ENCODE results near the gene CNTN4. TPM values are rescaled to one million over a fixed set of nuclear protein-coding genes. Genes with fewer than 3 reads are reported as not detected.
A peak's percentile ranks its signal among the peaks of the same experiment; 100 is the strongest.

Gene CNTN4
- total and polyA plus RNA-seq, 4 donors, result 1.5 to 30.7 (median 5.7) TPM

GRCh38 chr3:2897821-2898220 lies 799.2 kb downstream of the CNTN4 start:
- Histone ChIP-seq H3K4me1 (ENCODE audit: control insufficient read depth in 5 of 5, insufficient read depth in 5 of 5, low read length in 5 of 5) (no peaks in the 10 kb centered on the region), H3K9me3 (ENCODE audit: control insufficient read depth in 4 of 4, insufficient read depth in 3 of 4, low read length in 3 of 4) (no peaks in the 10 kb centered on the region), H3K27ac (ENCODE audit: low read depth in 1 of 2, low read length in 1 of 2) (no peak overlapping the region), H3K9ac (ENCODE audit: insufficient read depth in 1 of 2, low read length in 2 of 2) (no peak overlapping the region), H3K27me3 (ENCODE audit: control insufficient read depth in 3 of 3, insufficient read depth in 3 of 3, low read length in 2 of 3) (no peaks in the 10 kb centered on the region), H3K4me3 (no peak overlapping the region), H3K36me3 (ENCODE audit: control insufficient read depth in 4 of 4, insufficient read depth in 4 of 4, low read length in 4 of 4) (no peaks in the 10 kb centered on the region)
- no peak for DNase-seq
- WGBS, 2 donors, result 59 to 63% methylated on average over 4 of the region's 4 CpGs
- ATAC-seq (ENCODE audit: insufficient read depth, low FRiP score), result peak; percentile 34
- TF ChIP-seq CTCF (IDR thresholded peaks at IDR 0.05; ENCODE audit: control extremely low read depth, extremely low read depth), result no peak

DNA sequence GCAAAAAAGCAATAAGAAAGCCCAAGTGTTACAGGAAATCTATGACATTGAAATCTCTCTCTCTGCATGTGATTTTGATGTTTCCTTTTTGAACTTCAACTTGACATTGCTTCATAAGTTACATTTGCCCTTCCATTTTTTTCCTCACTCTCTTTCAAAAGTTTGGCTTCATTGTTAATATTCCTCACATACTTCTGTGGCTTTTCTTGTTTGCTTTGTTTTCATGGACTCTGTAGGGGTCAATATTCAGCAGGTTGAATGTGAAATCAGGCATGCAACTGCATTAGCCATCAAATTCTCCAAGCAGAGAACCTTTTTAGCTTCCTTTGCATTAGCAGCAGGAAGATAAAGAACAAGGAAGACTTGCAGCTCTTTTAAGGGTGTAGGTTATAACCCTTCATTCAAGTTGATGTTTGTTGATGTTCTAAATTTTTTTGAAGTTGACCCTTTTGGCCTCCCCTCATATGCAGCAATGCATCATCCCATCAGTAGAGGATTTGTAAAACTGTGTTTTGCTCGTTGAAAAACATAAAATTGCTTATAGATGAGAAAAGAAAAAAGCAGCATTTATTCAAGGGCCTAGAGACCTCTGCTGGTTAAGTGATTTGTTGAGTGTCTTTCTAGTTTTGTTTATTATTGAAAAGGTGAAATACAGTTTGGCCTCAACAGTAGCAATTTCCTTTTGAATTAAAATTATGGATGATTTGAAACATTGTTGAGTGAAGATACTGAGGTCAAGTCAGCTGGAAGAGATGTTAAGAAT lies 800.1 kb downstream of the CNTN4 start:
- Histone ChIP-seq H3K9me3 (ENCODE audit: control insufficient read depth in 4 of 4, insufficient read depth in 3 of 4, low read length in 3 of 4) (no peaks in the 10 kb centered on the region), H3K27me3 (ENCODE audit: control insufficient read depth in 3 of 3, insufficient read depth in 3 of 3, low read length in 2 of 3) (no peaks in the 10 kb centered on the region), H3K27ac (ENCODE audit: low read depth in 1 of 2, low read length in 1 of 2) (no peak overlapping the region), H3K4me3 (no peak overlapping the region), H3K36me3 (ENCODE audit: control insufficient read depth in 4 of 4, insufficient read depth in 4 of 4, low read length in 4 of 4) (no peaks in the 10 kb centered on the region), H3K4me1 (ENCODE audit: control insufficient read depth in 5 of 5, insufficient read depth in 5 of 5, low read length in 5 of 5) (no peaks in the 10 kb centered on the region), H3K9ac (ENCODE audit: insufficient read depth in 1 of 2, low read length in 2 of 2) (no peak overlapping the region)
- WGBS, 2 donors, result 30 to 48% methylated on average over 1 of the region's 1 CpG
- no peak for ATAC-seq (ENCODE audit: insufficient read depth, low FRiP score)
- peak in 1 of 3 donors; percentile 16 for DNase-seq
- no peak for TF ChIP-seq CTCF (IDR thresholded peaks at IDR 0.05; ENCODE audit: control extremely low read depth, extremely low read depth)

- no peak for ATAC-seq (ENCODE audit: insufficient read depth, low FRiP score)
- Histone ChIP-seq H3K27me3 (ENCODE audit: control insufficient read depth in 3 of 3, insufficient read depth in 3 of 3, low read length in 2 of 3) (no peaks in the 10 kb centered on the region), H3K27ac (ENCODE audit: low read depth in 1 of 2, low read length in 1 of 2) (no peak overlapping the region), H3K9ac (ENCODE audit: insufficient read depth in 1 of 2, low read length in 2 of 2) (no peak overlapping the region), H3K4me3 (no peak overlapping the region), H3K9me3 (ENCODE audit: control insufficient read depth in 4 of 4, insufficient read depth in 3 of 4, low read length in 3 of 4) (peaks cover 0 to 4% (median 0%) of the 10 kb centered on the region in 4 donors), H3K36me3 (ENCODE audit: control insufficient read depth in 4 of 4, insufficient read depth in 4 of 4, low read length in 4 of 4) (no peaks in the 10 kb centered on the region), H3K4me1 (ENCODE audit: control insufficient read depth in 5 of 5, insufficient read depth in 5 of 5, low read length in 5 of 5) (no peaks in the 10 kb centered on the region)
- TF ChIP-seq CTCF (IDR thresholded peaks at IDR 0.05; ENCODE audit: control extremely low read depth, extremely low read depth), result no peak
- 74 to 86% methylated on average over 2 of the region's 2 CpGs for WGBS, 2 donors
- no peak for DNase-seq
Measured at GRCh38 chr3:2904054-2904453, 805.4 kb downstream of the CNTN4 start.
